IPS-18a (cell line): Measurements from ENCODE around the gene PACSIN1.

ENCODE experiments used
- H3K27ac ChIP-seq: one replicate; pipeline ENCODE4 v1.5.1; 2013; ENCODE audit warnings: low read length
- H3K27me3 ChIP-seq: one replicate; pipeline ENCODE4 v1.6.1; 2013; ENCODE audit warnings: mild to moderate bottlenecking, low read length; ENCODE audit not compliant: control insufficient read depth, insufficient read depth
- H3K36me3 ChIP-seq: one replicate; pipeline ENCODE4 v1.6.1; 2013; ENCODE audit warnings: low read depth, low read length; ENCODE audit not compliant: control insufficient read depth
- H3K4me1 ChIP-seq: one replicate; pipeline ENCODE4 v1.6.1; 2013; ENCODE audit warnings: low read depth, low read length; ENCODE audit not compliant: control insufficient read depth
- H3K4me3 ChIP-seq: one replicate; pipeline ENCODE4 v1.5.1; 2013; ENCODE audit warnings: low read length
- H3K9ac ChIP-seq: one replicate; pipeline ENCODE4 v1.6.1; 2013; ENCODE audit warnings: mild to moderate bottlenecking, low read length, moderate library complexity
- H3K9me3 ChIP-seq: one replicate; pipeline ENCODE4 v1.6.1; 2013; ENCODE audit warnings: low read depth, low read length; ENCODE audit not compliant: control insufficient read depth

PACSIN1 gene

GRCh38 chr6:34511214-34511914 lies 45.5 kb downstream of the PACSIN1 start:
- H3K9me3 ChIP-seq, result no peaks in the 10 kb centered on the region
- no peak overlapping the region for H3K27ac ChIP-seq
- no peaks in the 10 kb centered on the region for H3K36me3 ChIP-seq
- H3K4me3 ChIP-seq, result no peak overlapping the region
- H3K4me1 ChIP-seq, result peaks cover 15% of the 10 kb centered on the region
- peaks cover 5% of the 10 kb centered on the region for H3K27me3 ChIP-seq
- H3K9ac ChIP-seq, result no peak overlapping the region

- Histone ChIP-seq H3K27me3 (peaks cover 5% of the 10 kb centered on the region), H3K27ac (no peak overlapping the region), H3K36me3 (no peaks in the 10 kb centered on the region), H3K9me3 (no peaks in the 10 kb centered on the region), H3K9ac (no peak overlapping the region), H3K4me3 (no peak overlapping the region), H3K4me1 (peaks cover 15% of the 10 kb centered on the region)
Observed at GRCh38 chr6:34511915-34512737, 46.2 kb downstream of the PACSIN1 start.

- Histone ChIP-seq H3K27ac (no peak overlapping the region), H3K4me3 (no peak overlapping the region), H3K9me3 (no peaks in the 10 kb centered on the region), H3K4me1 (peaks cover 15% of the 10 kb centered on the region), H3K27me3 (peaks cover 5% of the 10 kb centered on the region), H3K36me3 (no peaks in the 10 kb centered on the region), H3K9ac (no peak overlapping the region)
Observed at GRCh38 chr6:34512738-34513115, 46.9 kb downstream of the PACSIN1 start.

- Histone ChIP-seq H3K9me3 (no peaks in the 10 kb centered on the region), H3K9ac (no peak overlapping the region), H3K27ac (no peak overlapping the region), H3K27me3 (peaks cover 5% of the 10 kb centered on the region), H3K4me3 (no peak overlapping the region), H3K36me3 (no peaks in the 10 kb centered on the region), H3K4me1 (peaks cover 15% of the 10 kb centered on the region)
Observed at GRCh38 chr6:34513646-34514045, 47.8 kb downstream of the PACSIN1 start.

- Histone ChIP-seq H3K27me3 (peaks cover 5% of the 10 kb centered on the region), H3K9me3 (no peaks in the 10 kb centered on the region), H3K27ac (no peak overlapping the region), H3K4me3 (peak overlapping the region; percentile 67), H3K36me3 (no peaks in the 10 kb centered on the region), H3K4me1 (peaks cover 15% of the 10 kb centered on the region), H3K9ac (no peak overlapping the region)
Observed at GRCh38 chr6:34514112-34514511, 48.2 kb downstream of the PACSIN1 start.

- H3K4me3 ChIP-seq, result peak overlapping the region; percentile 67
- H3K27ac ChIP-seq, result no peak overlapping the region
- H3K4me1 ChIP-seq, result peaks cover 15% of the 10 kb centered on the region
- H3K9me3 ChIP-seq, result no peaks in the 10 kb centered on the region
- peaks cover 5% of the 10 kb centered on the region for H3K27me3 ChIP-seq
- no peaks in the 10 kb centered on the region for H3K36me3 ChIP-seq
- peak overlapping the region; percentile 16 for H3K9ac ChIP-seq
Observed at GRCh38 chr6:34514593-34515472, 49.0 kb downstream of the PACSIN1 start.

GRCh38 chr6:34515473-34516387 lies 49.9 kb downstream of the PACSIN1 start:
- H3K27me3 ChIP-seq, result peaks cover 5% of the 10 kb centered on the region
- H3K36me3 ChIP-seq, result no peaks in the 10 kb centered on the region
- no peak overlapping the region for H3K9ac ChIP-seq
- H3K4me3 ChIP-seq, result peak overlapping the region; percentile 67
- H3K4me1 ChIP-seq, result peaks cover 15% of the 10 kb centered on the region
- H3K9me3 ChIP-seq, result no peaks in the 10 kb centered on the region
- no peak overlapping the region for H3K27ac ChIP-seq

- no peaks in the 10 kb centered on the region for H3K9me3 ChIP-seq
- H3K4me3 ChIP-seq, result no peak overlapping the region
- no peak overlapping the region for H3K9ac ChIP-seq
- H3K36me3 ChIP-seq, result no peaks in the 10 kb centered on the region
- H3K4me1 ChIP-seq, result peaks cover 15% of the 10 kb centered on the region
- no peak overlapping the region for H3K27ac ChIP-seq
- peaks cover 5% of the 10 kb centered on the region for H3K27me3 ChIP-seq
Observed at GRCh38 chr6:34516391-34517324, 50.8 kb downstream of the PACSIN1 start.

- H3K9ac ChIP-seq, result no peak overlapping the region
- no peaks in the 10 kb centered on the region for H3K9me3 ChIP-seq
- no peak overlapping the region for H3K4me3 ChIP-seq
- no peaks in the 10 kb centered on the region for H3K36me3 ChIP-seq
- H3K4me1 ChIP-seq, result peaks cover 15% of the 10 kb centered on the region
- no peak overlapping the region for H3K27ac ChIP-seq
- H3K27me3 ChIP-seq, result peaks cover 5% of the 10 kb centered on the region
Observed at GRCh38 chr6:34517461-34517881, 51.6 kb downstream of the PACSIN1 start.

- peaks cover 12% of the 10 kb centered on the region for H3K4me1 ChIP-seq
- H3K9me3 ChIP-seq, result no peaks in the 10 kb centered on the region
- no peak overlapping the region for H3K27ac ChIP-seq
- no peak overlapping the region for H3K4me3 ChIP-seq
- no peak overlapping the region for H3K9ac ChIP-seq
- no peaks in the 10 kb centered on the region for H3K36me3 ChIP-seq
- peaks cover 5% of the 10 kb centered on the region for H3K27me3 ChIP-seq
Observed at GRCh38 chr6:34517966-34518365, 52.1 kb downstream of the PACSIN1 start.
